Prostate gland (tissue), 2 donors: ENCODE measurements around the gene TIPARP. TPM values are rescaled to one million over a fixed set of nuclear protein-coding genes. Genes with fewer than 3 reads are reported as not detected.

Experiments
- DNase-seq: peaks from one replicate; pipeline ENCODE4 v3.0.0-alpha.2; 2019; ENCODE audit warnings: low spot score
- H3K27ac ChIP-seq, 2 donors: fragments of 200-600 bp; sonication (generic); 2 replicates each; pipeline ENCODE4 v1.5.1; 2017 to 2019
- H3K27me3 ChIP-seq: fragments of 200-600 bp; sonication (generic); replicated peaks from 2 replicates; pipeline ENCODE4 v1.5.1; 2019; ENCODE audit not compliant: insufficient read depth
- H3K36me3 ChIP-seq, 2 donors: fragments of 200-600 bp; sonication (generic); 1 replicate in 1 of 2; 2 replicates in 1 of 2; pipeline versions ENCODE4 v1.5.1 to v1.8.1; 2017 to 2019
- H3K4me1 ChIP-seq: fragments of 200-600 bp; sonication (generic); replicated peaks from 2 replicates; pipeline ENCODE4 v1.5.1; 2019
- H3K4me3 ChIP-seq, 2 donors: fragments of 200-600 bp; sonication (generic); 2 replicates each; pipeline ENCODE4 v1.5.1; 2017 to 2019
- H3K9me3 ChIP-seq: fragments of 200-600 bp; sonication (generic); 2 replicates; pipeline ENCODE4 v1.5.1; 2017
- CTCF ChIP-seq, 4 experiments: fragments of 200-600 bp in 2 of 4; fragments of 450-650 bp in 2 of 4; sonication (generic) in 2 of 4; IDR thresholded peaks; 1 replicate in 3 of 4; 2 replicates in 1 of 4; pipeline ENCODE4 v1.5.1; 2016 to 2019; ENCODE audit warnings: antibody characterized with exemption in 4 of 4, mild to moderate bottlenecking in 2 of 4, moderate library complexity in 2 of 4
- POLR2A ChIP-seq: fragments of 450-650 bp; IDR thresholded peaks from one replicate; pipeline ENCODE4 v1.6.1; 2016; ENCODE audit warnings: antibody characterized with exemption, mild to moderate bottlenecking
- POLR2AphosphoS5 ChIP-seq: sonication (generic); formaldehyde crosslinking; IDR thresholded peaks from one replicate; pipeline ENCODE4 v1.6.1; 2017; ENCODE audit warnings: antibody characterized with exemption
- WGBS: methylation state at CpG from one replicate; pipeline ENCODE4 v1.1.5; 2018; 5-methylcytosine and 5-hydroxymethylcytosine counted together
- intact Hi-C: fragments of 100-400 bp; cut with DNase I; formaldehyde crosslinking; loops from one replicate; pipeline ENCODE4 v1.14.2; 2022
- total RNA-seq, 2 donors: library from RNA; depleted of rRNA; stranded (reverse); fragments of >200 nt; gene quantifications; one replicate each; pipeline ENCODE4 v1.1.0, GENCODE V29; 2016

TIPARP gene
- total RNA-seq, 2 donors from 2014 or later = 31.9 to 52.0 TPM

- H3K9me3 ChIP-seq = no peaks in the 10 kb centered on the region
- H3K4me3 ChIP-seq = no peak overlapping the region
- peaks cover 17% of the 10 kb centered on the region for H3K4me1 ChIP-seq
- no peak overlapping the region for H3K27ac ChIP-seq
- intact Hi-C loops = no loop called here
- DNase-seq = no peak
- no peaks in the 10 kb centered on the region for H3K36me3 ChIP-seq
- TF ChIP-seq CTCF (IDR thresholded peaks at IDR 0.05) (no peak), POLR2AphosphoS5 (no peak), POLR2A (no peak)
- no peaks in the 10 kb centered on the region for H3K27me3 ChIP-seq
Measured at GRCh38 chr3:156685752-156686151, 11.4 kb downstream of the TIPARP start.

DNA sequence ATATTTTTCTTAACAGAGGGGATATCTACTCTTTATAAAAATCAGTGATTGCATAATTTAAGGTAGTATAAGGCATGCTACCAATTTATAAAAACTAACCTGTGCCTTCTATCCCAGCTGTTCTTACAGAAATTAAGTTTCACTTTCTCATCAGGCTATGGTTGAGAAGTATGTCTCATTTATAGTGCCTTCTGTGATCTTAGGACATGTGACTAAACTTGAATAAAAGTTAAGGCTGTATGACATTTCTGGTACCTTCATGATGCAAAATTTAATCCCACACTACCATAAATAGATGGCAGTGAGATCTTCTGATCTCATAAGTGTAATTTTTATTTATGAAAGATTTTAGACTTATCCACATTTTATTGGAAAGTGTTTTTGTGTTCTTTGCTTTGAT, 12.6 kb downstream of the TIPARP start:
- intact Hi-C loops = no loop called here
- Histone ChIP-seq H3K27me3 (no peaks in the 10 kb centered on the region), H3K4me1 (peaks cover 23% of the 10 kb centered on the region), H3K27ac (no peak overlapping the region), H3K9me3 (no peaks in the 10 kb centered on the region), H3K36me3 (no peaks in the 10 kb centered on the region), H3K4me3 (no peak overlapping the region)
- DNase-seq = no peak
- no peak for TF ChIP-seq POLR2A
- TF ChIP-seq CTCF (IDR thresholded peaks at IDR 0.05) = no peak
- TF ChIP-seq POLR2AphosphoS5 = no peak

GRCh38 chr3:156688632-156689452, 14.5 kb downstream of the TIPARP start:
- Histone ChIP-seq H3K27ac (no peak overlapping the region), H3K27me3 (no peaks in the 10 kb centered on the region), H3K4me3 (no peak overlapping the region), H3K9me3 (no peaks in the 10 kb centered on the region), H3K4me1 (peaks cover 23% of the 10 kb centered on the region), H3K36me3 (no peaks in the 10 kb centered on the region)
- no peak for TF ChIP-seq POLR2A
- TF ChIP-seq CTCF (IDR thresholded peaks at IDR 0.05) = no peak
- intact Hi-C loops = no loop called here
- WGBS = 59% methylated on average over 7 of the region's 7 CpGs
- DNase-seq = no peak

DNA sequence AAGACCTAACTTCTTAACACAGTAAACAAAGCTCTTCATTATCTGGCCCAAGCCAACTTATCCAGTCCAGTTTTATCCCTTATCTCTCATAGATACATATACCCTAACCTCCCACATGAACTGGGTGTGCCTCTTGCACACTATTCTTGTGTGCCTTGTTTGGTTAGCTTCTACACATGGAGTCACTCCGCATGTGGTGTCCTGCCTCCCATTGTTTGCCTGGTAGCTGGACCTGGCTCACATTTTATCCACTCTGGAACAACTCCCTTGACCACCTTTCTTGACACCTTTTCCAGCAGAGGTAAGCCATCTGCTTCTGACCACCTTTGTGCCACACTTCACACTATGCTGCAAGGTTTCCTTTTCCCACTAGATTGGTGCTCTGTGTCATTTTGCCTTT, 15.2 kb downstream of the TIPARP start:
- intact Hi-C loops = no loop called here
- no peak for DNase-seq
- Histone ChIP-seq H3K9me3 (no peaks in the 10 kb centered on the region), H3K27ac (no peak overlapping the region), H3K27me3 (no peaks in the 10 kb centered on the region), H3K4me1 (peaks cover 23% of the 10 kb centered on the region), H3K4me3 (no peak overlapping the region), H3K36me3 (no peaks in the 10 kb centered on the region)
- 0% methylated on average over 1 of the region's 1 CpG for WGBS
- TF ChIP-seq CTCF (IDR thresholded peaks at IDR 0.05) (no peak), POLR2AphosphoS5 (no peak), POLR2A (no peak)

DNA sequence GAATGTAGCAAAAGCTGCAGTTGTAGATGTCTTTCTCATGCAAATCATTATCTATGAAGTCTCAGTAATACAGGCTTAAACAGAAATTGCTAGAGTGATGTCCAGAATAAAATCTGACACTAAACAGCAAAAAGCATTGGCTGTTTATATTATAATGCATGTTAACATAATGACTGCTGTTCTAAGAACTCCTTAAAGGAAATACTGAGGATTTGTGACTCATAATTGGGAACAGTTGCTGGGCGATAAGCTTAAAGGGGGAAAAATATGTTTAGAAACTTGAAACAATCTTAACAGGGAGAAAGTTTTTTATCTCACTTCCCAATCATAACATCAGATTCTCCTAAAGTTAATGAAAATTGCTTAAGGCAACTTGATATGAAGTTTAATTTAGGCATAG, 17.5 kb downstream of the TIPARP start:
- 50% methylated on average over 1 of the region's 1 CpG for WGBS
- no peak overlapping the region for H3K4me3 ChIP-seq
- TF ChIP-seq CTCF (IDR thresholded peaks at IDR 0.05) (no peak), POLR2AphosphoS5 (no peak), POLR2A (no peak)
- peaks cover 0 to 6% of the 10 kb centered on the region in 2 donors for H3K36me3 ChIP-seq
- H3K9me3 ChIP-seq = no peaks in the 10 kb centered on the region
- intact Hi-C loops = no loop called here
- H3K27ac ChIP-seq = no peak overlapping the region
- no peaks in the 10 kb centered on the region for H3K27me3 ChIP-seq
- DNase-seq = no peak
- H3K4me1 ChIP-seq = peaks cover 7% of the 10 kb centered on the region
